ENCODE measurements around the gene RECQL5. TPM values are rescaled to one million over a fixed set of nuclear protein-coding genes. Genes with fewer than 3 reads are reported as not detected.

Gene RECQL5
- total RNA-seq, 1 experiment from 2014 or later = 40.0 TPM

- H3K36me3 Mint-ChIP-seq (ENCODE audit: insufficient read depth in 1 of 3, low read depth in 3 of 3) = peaks cover 0 to 4% (median 3%) of the 10 kb centered on the region in 3 experiments; a peak in 2 of 7 replicates
- no peak for DNase-seq
- H4K20me1 ChIP-seq (ENCODE audit: control insufficient read depth, insufficient read depth, insufficient read length) = no peaks in the 10 kb centered on the region
- no peak overlapping the region for H2BK120ac ChIP-seq (ENCODE audit: low read depth, low read length, poor library complexity, severe bottlenecking)
- H3K9me3 Mint-ChIP-seq = no peaks in the 10 kb centered on the region
- H2BK20ac ChIP-seq (ENCODE audit: low read depth, low read length, poor library complexity, severe bottlenecking) = no peak overlapping the region
- peaks cover 29 to 34% of the 10 kb centered on the region in 2 experiments for H3K4me1 Mint-ChIP-seq
- H3K79me2 ChIP-seq (ENCODE audit: insufficient read depth, low read length) = no peaks in the 10 kb centered on the region
- peak overlapping the region in 1 of 3 experiments; percentile 65; a peak in 1 of 7 replicates for H3K27ac Mint-ChIP-seq
- no peaks in the 10 kb centered on the region for H3K9me3 ChIP-seq (ENCODE audit: control insufficient read depth, low read depth, low read length)
- no peak overlapping the region for H2BK12ac ChIP-seq (ENCODE audit: insufficient read length, low read depth, low read length)
- no peak overlapping the region for H2AFZ ChIP-seq (ENCODE audit: low read length)
- no peaks in the 10 kb centered on the region for H3K23me2 ChIP-seq (ENCODE audit: insufficient read length, low read depth, low read length, poor library complexity, severe bottlenecking)
- H2BK15ac ChIP-seq (ENCODE audit: low read depth, low read length) = no peak overlapping the region
- no peak overlapping the region for H4K8ac ChIP-seq (replicated peaks; ENCODE audit: insufficient read length, low read depth, low read length)
- H3K4ac ChIP-seq (ENCODE audit: low read depth, low read length) = no peak overlapping the region
- H3K4me2 ChIP-seq (ENCODE audit: insufficient read depth, insufficient read length, low read length) = no peak overlapping the region
- no CpG with 5 or more reads among the region's 7 CpGs for WGBS (ENCODE audit: extremely low coverage, insufficient read length, low lambda C conversion rate)
- no peak overlapping the region for H3K18ac ChIP-seq (ENCODE audit: insufficient read length, low read depth, low read length)
- no peak overlapping the region for H4K91ac ChIP-seq (ENCODE audit: insufficient read length, low read depth, low read length)
- no peak for TF ChIP-seq CTCF (conservative IDR thresholded peaks at IDR 0.05)
- H3K27ac ChIP-seq (ENCODE audit: insufficient read length, low read depth, low read length) = no peak overlapping the region
- H3K27me3 ChIP-seq (ENCODE audit: insufficient read depth, low read length) = no peaks in the 10 kb centered on the region
- H3K79me1 ChIP-seq (ENCODE audit: insufficient read depth, low read depth, low read length, poor library complexity, severe bottlenecking) = no peaks in the 10 kb centered on the region
- no peak overlapping the region for H3K56ac ChIP-seq (ENCODE audit: insufficient read length, low read depth, low read length)
- no peak overlapping the region for H3K23ac ChIP-seq (ENCODE audit: insufficient read length, low read depth, low read length)
- H3K4me3 Mint-ChIP-seq = no peak overlapping the region; a peak in 1 of 5 replicates
- no peak overlapping the region for H3K9ac ChIP-seq (ENCODE audit: extremely low read depth, insufficient read length, low read length)
- H3K27me3 Mint-ChIP-seq (ENCODE audit: low read depth) = no peaks in the 10 kb centered on the region
- no peak overlapping the region for H4K5ac ChIP-seq (ENCODE audit: insufficient read length, low read depth, low read length)
- H3K14ac ChIP-seq (ENCODE audit: insufficient read depth, low read length) = no peak overlapping the region
- H3T11ph ChIP-seq (ENCODE audit: low read length) = no peak overlapping the region
- no peak overlapping the region for H2BK5ac ChIP-seq (ENCODE audit: insufficient read length, low read length)
- H2AK5ac ChIP-seq (ENCODE audit: insufficient read length, low read length) = no peak overlapping the region
- H3K4me1 ChIP-seq (ENCODE audit: insufficient read depth, low read length) = peaks cover 7% of the 10 kb centered on the region; the same call in 1 of the 2 replicates
Observed at GRCh38 chr17:75642182-75642783, 24.7 kb downstream of the RECQL5 start.

All from H9 (cell line).